Measurements from ENCODE around the gene OGFOD1.
"Not testable (repeated sequence)": the region's sequence is repeated elsewhere in the genome, so short reads cannot be mapped to it uniquely, and the experiment has no call there.

OGFOD1 gene

DNA sequence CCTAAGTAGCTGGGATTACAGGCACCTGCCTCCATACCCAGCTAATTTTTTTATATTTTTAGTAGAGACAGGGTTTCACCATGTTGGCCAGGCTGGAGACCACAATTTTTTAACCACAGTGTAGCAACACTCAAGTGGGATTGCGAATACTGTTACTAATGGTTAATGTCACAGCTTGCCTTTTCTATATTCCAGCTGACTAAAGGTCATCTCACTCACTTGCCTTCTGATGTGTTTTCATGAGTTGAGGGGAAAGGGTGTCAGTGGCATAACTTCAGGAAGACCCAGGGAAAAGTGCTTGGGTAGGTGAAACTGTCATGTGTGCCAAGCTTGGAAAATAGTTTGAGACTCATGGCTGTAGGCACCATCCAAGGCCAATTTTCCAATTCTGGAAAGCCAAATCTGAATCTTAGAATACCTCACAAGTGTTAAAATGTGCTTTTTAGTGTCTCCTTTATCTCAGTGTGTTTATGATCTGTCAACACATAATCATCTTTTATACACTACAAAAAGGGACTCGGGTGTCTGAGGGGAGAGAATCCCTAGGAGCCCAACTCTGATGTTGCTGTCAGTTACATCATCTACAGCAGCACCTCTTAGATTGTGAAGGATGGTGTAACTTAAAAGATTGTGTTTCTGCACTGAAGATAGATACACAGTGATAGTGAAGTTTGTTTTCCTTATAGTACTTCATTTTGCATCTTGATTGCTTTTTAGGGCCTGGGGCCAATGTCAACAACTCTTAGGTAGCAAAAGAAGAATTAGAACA, 27.1 kb downstream of the OGFOD1 start:
- in situ Hi-C loops (cut with HindIII; ENCODE audit: low sequenced_read_pairs), result no loop called here

DNA sequence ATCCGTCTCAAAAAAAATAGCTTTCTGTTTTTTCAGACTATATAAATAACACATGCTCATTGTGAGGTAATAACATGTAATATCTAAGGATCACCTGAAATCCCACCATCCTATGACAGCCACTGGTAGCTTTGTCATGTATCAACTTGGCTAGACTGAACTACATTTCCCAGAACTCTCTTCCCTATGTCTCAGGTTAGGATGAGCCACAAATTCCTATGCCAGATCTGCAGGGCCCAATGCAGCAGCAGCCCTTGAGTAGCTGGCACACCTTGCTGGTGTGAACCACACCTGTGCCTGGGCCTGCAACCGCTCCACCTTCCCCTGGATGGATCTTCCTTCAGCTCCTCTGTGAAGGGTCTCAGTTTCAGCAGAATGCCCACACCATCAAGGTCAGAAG, 28.1 kb downstream of the OGFOD1 start:
- in situ Hi-C loops (cut with HindIII; ENCODE audit: low sequenced_read_pairs), result no loop called here

DNA sequence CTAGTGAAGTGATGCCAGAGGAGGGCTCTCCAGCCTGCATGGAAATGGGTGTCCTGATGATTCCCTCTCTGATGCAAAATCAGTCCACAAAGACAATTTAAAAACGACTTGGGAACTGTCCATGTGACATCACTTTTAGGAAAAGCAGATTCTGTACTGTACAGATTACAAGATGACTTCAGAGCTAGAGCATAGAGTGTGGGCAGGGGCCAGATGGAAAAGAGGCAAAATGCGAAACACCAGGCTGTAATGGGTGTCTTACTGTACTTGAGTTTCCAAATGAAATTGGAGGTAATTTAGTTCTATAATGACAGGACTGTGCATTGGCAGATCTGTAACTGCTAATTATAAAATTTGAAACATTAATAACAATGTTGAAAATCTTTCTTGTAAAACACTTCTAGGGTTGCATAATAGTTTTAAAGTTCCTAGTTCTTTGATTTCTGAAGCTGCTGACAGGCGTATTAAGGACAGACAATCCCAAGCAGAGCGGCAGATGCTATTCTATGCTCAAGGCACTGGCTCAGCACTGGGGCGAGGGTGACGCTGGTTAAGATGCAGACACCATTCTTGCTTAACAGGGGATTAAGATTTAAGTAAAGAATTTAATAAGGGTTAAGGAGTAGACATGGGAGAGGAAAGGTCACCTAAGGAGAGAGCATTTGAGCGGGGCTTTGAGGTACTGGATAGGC, 29.6 kb downstream of the OGFOD1 start:
- in situ Hi-C loops (cut with HindIII; ENCODE audit: low sequenced_read_pairs), result loop anchor here (5.0 kb wide), 2 partner anchors 54 to 66 kb away; partner anchors contain the start of gene AMFR

DNA sequence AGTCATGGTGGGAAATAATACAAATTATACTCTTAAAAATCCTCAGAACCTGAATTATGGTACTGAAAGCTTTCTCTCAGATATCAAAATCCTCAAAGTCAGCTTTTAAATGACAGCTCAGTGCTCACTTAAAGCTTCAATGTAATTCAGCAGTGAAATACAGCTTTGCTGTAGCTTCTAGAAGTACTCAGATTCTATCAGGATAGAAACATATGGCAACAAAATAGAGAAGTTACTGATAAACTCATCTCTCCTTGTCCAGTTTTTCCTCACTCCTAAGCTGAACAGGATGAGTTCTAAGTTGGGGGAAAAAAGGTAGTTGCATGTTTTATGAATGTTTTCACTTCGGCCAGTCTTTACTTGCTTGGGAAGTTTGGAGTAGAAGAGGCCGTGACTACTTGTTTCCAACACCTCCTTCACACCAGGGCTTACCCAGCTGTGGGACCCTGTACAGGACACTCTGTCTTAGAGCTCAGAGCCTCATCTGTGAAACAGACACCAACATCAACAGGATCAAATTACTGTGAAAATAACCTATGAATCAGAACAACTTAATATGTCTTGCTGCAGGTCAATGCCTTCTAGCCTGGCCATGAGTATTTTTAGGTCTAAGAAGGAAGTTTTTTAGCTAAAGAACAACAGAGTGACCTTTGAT, 30.2 kb downstream of the OGFOD1 start:
- in situ Hi-C loops (cut with HindIII; ENCODE audit: low sequenced_read_pairs), result loop anchor here (5.0 kb wide), 2 partner anchors 54 to 66 kb away; partner anchors contain the start of gene AMFR

DNA sequence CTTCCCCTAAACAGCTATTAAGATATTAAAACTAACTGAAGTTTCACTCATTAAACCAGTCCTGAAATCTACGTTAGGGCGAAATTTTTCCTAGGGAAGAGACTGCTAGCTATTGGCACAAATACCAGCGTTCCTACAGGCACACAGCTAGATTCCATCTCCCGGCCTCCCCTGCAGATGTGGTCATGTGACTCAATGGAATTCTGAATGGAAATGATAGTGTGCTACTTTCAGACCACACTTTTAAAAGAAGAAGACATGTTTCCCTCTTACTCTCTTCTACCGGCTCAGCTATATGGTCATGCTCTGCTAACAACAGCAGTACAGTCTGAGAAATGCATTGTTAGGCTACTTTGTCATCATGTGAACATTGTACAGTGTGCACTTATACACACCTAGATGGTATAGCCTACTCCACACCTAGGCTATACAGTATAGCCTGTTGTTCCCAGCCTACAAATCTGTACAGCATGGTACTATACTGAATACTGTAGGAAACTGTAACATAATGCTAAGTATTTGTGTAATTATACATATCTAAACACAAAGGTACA, 31.4 kb downstream of the OGFOD1 start:
- in situ Hi-C loops (cut with HindIII; ENCODE audit: low sequenced_read_pairs), result loop anchor here (5.0 kb wide), 2 partner anchors 55 to 65 kb away; partner anchors contain the start of gene AMFR

DNA sequence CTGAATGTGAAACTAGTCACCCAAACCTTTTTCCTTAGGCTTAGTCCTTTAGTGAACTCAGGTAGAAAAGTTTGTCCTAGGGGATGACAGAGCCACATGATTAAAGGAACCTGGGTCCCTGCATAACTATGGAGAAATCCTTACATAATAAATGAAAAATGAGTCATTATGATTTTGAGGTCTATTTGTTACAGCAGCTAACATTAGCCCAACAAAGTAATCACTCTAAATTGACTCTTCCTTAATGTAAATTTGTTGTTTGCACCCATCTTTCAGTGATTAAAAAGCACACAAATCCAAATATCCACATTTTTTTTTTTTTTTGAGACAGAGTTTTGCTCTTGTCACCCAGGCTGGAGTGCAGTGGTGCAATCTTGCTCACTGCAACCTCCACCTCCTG, 32.0 kb downstream of the OGFOD1 start:
- in situ Hi-C loops (cut with HindIII; ENCODE audit: low sequenced_read_pairs), result loop anchor here (5.0 kb wide), 2 partner anchors 56 to 64 kb away; partner anchors contain the start of gene AMFR

DNA sequence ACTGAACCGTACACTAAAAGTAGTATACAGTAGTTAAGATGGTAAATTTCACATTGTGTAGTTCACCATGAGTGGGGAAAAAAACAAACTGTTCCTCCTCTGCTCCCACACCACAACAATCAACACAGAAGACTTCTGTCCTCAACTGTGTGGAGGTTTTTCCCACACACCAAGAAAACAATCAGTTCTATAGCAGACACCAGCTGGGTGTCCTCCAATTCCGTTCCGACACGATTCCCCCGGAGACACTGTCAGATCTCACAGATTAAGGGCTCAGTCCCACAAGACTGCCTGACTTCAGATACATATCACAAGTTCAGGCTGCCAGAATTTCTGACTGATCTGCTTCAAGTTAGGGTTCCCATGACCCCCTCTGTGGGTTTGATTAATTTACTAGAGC, 36.7 kb downstream of the OGFOD1 start:
- in situ Hi-C loops (cut with HindIII; ENCODE audit: low sequenced_read_pairs), result no loop called here

DNA sequence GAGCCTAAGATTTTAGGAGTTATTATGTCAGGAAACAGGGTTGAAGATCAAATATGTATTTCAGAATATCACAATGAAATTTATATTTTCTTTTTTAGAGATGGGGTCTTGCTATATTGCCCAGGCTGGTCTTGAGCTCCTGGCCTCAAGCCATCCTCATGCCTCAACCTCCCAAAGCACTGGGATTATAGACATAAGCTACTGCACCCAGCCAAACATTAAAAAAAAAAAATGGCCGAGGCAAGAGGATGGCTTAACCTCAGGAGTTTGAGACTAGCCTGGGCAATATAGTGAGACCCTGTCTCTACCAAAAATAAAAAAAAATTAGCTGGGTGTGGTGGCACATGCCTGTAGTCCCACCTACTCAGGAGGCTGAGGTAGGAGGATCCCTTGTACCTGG, 37.5 kb downstream of the OGFOD1 start:
- in situ Hi-C loops (cut with HindIII; ENCODE audit: low sequenced_read_pairs), result not testable (repeated sequence)

DNA sequence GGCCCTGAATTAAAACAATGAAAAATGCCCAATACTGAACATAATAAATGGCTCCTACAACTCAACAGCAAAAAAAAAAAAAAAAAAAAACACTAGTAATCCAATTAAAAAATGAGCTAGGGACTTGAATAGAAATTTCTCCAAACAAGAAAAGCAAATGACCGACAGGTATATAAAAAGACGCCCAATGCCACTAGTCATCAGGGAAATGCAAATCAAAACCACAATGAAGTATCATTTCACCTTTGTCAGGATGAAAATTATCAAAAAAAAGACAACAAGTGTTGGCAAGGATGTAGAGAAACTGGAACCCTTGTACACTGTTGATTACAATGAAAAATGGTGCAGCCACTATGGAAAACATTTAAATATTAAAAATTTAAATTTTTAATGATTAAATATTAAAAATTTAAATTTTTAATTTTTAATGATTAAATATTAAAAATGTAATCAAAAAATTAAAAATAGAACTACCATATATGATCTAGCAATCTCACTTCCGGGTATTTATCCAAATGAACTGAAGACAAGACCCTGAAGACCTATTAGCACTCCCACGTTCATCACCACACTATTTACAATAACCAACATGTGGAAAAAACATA, 40.4 kb downstream of the OGFOD1 start:
- in situ Hi-C loops (cut with HindIII; ENCODE audit: low sequenced_read_pairs), result no loop called here

DNA sequence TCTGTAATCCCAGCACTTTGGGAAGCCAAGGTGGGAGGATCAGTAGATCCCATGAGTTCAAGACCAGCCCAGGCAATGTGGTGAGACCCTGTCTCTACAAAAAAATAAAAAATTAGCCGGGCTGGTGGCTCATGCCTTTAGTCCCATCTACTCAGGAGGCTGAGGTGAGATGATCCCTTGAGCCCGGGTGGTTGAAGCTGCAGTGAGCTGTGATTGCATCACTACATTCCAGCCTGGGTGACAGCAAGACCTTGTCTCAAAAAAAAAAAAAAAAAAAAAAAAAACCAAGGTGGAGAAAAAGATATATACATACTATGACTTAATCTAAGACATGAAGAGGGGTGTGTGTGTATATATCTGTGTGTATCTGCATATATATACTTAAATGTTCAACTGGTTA, 41.8 kb downstream of the OGFOD1 start:
- in situ Hi-C loops (cut with HindIII; ENCODE audit: low sequenced_read_pairs), result no loop called here

DNA sequence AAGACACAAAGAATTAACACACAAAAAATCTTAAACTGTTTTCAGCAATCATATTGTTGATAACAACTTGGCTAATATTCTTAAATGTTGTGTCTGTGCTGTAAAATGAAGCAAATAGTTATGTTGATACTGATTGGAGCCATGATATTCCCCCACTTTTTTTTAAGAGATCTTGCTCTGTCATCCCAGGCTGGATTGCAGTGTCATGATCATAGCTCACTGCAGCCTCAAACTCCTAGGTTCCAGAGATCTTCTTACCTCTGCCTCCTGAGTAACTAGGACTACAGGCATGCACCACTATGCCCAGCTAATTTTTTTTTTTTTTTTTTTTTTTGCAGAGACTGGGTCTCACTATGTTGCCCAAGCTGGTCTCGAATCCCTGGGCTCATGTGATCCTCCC, 42.5 kb downstream of the OGFOD1 start:
- in situ Hi-C loops (cut with HindIII; ENCODE audit: low sequenced_read_pairs), result no loop called here

DNA sequence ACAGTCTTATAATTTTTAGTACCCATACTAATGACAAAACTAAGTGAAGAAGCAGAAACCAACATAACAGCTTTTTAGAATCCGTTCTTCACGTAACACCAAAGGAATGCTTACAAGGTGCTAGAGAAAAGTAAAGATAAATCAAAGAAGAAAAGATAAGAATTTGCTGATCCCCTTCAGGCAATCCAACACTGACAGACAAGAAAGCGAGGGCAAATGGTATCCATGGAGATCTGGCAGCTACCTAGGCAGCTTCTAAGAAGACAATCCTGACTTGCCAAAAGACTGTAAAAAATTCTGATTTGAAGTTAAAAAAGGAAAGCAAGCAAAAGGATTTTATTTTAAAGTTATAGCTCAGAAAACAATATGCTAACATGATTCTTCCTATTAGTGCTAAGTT, 53.8 kb downstream of the OGFOD1 start:
- in situ Hi-C loops (cut with HindIII; ENCODE audit: low sequenced_read_pairs), result no loop called here

DNA sequence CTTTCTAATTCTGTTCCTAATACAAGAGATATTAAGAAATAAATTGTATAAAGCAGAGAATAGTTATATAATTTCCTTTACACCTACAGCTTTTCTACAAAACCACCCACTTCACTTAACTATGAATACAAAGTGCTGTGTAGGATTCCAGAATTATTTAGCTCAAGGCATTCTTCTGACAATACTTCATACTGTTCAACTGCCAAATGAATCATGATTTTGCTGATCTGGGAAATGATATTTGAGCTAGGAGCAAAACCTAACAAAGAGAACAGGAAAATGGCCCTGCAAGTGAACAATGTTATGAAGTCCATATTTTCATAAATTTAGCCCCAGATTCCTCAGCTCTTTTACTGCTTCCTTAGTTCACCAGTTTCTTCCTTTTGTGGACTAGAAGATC, 55.6 kb downstream of the OGFOD1 start:
- in situ Hi-C loops (cut with HindIII; ENCODE audit: low sequenced_read_pairs), result no loop called here

DNA sequence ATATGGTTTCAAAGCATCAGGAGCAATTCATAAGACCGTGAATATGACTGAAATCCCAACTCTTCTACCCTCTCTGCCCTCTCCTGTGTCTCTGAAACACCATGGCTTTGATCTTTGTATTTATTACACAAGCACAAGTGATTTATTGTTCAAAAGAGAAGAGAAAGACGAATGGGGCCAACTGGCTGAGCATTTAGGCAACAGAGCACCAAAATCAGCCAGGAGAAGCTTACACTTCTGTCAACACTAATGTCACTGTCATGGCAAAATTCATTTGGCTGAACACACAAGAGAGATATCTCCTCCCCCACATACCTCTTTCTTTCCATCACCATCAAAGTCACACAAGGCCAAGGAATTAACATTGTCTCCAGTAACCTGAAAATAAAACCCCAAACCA, 59.2 kb downstream of the OGFOD1 start:
- in situ Hi-C loops (cut with HindIII; ENCODE audit: low sequenced_read_pairs), result no loop called here

DNA sequence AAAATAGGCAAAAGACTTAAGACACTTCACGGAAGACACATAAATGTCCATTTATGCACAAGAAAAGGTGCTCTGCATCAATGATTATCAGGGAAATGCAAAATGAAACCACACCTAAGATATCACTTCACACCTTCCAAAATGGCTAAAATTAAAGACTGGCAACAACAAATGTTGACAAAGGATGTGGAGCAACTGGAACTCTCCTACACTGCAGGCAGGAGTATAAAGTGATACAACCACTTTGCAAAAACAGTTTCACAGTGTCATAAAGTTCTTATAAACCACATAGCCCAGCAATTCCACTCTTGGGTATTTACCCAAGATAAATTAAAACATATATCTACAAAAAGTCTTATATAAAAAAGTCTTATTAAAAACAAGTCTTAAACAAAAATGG, 60.7 kb downstream of the OGFOD1 start:
- in situ Hi-C loops (cut with HindIII; ENCODE audit: low sequenced_read_pairs), result no loop called here

DNA sequence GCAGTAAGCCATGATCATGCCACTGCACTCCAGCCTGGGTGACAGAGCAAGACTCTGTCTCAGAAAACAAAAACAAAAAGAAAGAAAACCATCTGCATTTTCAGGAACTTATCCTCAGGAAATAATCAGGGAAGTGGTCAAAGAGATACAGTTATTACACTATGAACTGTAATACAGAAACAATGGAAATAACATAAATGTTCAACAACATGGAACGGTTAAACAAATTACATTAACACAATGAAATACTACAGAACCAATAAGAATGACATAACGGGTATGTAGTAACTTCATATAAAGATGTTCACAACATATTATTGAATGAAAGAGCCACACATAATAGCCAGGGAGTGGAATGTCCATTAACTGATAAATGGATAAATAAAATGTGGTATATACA, 61.7 kb downstream of the OGFOD1 start:
- in situ Hi-C loops (cut with HindIII; ENCODE audit: low sequenced_read_pairs), result no loop called here

DNA sequence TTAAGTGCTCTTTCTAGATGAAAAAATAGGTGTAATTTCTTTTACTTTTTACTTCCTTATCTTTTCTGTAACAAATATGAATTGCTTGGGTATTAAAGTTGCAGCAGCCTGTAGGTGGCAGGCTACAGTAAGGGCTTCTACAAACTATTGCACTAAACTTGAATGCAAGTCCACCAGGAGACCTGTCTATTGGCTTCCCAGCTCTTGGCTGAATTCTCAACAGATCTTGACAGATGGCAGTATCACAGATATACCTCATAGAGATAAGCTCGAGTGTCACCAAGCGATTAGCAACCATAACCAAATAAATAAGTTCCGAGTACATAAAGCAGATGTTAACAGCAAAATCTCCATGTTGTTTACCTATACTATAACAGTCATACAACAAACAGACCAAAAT, 62.6 kb downstream of the OGFOD1 start:
- in situ Hi-C loops (cut with HindIII; ENCODE audit: low sequenced_read_pairs), result no loop called here

DNA sequence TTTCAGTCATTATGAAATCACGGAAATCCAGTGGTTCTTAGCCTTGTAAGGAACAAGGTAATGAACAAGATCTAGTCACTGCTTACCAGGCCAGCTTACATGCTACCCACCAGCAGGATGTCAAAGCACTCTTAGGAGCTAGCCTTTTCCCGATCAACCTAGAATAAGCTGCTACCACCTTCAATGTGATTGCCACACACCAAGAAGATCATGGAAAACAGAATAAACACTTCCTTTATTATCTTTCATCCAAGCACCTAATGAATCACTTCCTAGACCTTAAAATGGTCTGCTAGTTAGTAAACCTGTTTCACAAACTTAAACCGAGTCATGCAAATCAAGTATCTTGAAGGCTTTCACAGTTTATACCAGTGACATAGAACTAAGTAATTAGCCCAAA, 63.5 kb downstream of the OGFOD1 start:
- in situ Hi-C loops (cut with HindIII; ENCODE audit: low sequenced_read_pairs), result no loop called here

DNA sequence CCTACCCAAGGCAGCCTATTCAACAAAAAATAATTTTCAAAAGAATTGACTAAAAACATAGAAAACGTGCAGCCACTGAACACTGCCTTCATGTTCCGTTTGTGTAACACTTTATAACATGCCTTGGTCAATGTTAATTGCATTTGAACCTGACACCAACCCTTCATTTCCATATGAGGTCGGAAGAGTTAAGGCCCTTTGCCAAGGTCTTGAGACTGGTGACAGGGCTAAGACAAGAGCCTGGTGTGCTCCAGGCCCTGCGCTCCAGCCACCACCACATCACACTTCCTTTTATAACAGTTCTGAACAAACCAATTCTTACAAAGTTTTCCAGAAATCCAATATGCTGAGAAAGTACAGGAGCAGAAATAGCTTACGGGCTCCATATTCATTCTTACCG, 64.3 kb downstream of the OGFOD1 start:
- in situ Hi-C loops (cut with HindIII; ENCODE audit: low sequenced_read_pairs), result no loop called here

DNA sequence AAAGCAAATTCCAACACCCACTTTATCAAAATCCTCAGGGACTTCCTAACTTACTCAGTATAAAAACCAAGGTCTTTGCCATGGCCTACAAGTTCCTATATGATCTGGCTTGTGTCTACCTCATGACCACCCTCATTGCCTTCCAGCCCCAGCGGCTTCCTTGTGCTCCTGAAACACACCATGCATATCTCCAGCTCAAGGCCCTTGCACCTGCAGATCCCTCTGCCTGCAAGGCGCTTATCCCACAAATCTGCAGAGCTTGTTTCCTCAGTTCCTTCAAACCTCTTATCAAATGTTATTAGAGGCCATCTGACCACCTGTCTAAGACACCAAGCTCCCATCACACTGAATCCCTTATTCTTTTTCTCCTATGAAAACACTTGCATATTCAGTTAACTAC, 65.9 kb downstream of the OGFOD1 start:
- in situ Hi-C loops (cut with HindIII; ENCODE audit: low sequenced_read_pairs), result no loop called here

DNA sequence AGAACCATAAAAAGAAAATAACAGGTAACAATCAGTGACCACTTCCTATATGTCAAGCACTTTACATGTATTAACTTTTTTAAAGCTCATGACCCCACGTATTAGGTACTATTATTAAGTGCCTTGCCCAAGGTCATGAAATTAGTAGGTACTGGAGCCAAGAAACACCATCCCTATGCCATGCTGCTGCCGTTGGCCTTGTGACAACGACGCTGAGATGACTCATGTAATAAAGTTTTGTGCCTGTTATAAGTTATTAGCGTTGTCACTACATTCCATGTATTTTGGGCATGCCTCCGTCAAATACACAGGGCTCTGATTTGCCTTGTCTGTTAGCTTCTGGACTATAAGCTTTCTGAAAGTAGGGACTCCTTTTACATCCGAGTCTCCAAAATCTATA, 67.1 kb downstream of the OGFOD1 start:
- in situ Hi-C loops (cut with HindIII; ENCODE audit: low sequenced_read_pairs), result no loop called here

Data from endothelial cell of hepatic sinusoid (primary cell).